IMR-90 (cell line): ENCODE data around the gene TTC21A. TPM values are rescaled to one million over a fixed set of nuclear protein-coding genes. Genes with fewer than 3 reads are reported as not detected.

Experiments
- ATAC-seq: fragments of 200-7000 bp; cut with Tn5 transposase; 2 replicates; pipeline ENCODE4 v1.9.1; 2020; ENCODE audit warnings: low read depth, mild to moderate bottlenecking, moderate library complexity
- BruUV-seq: library from RNA; stranded (reverse); fragments of 400-500 nt; replicated peaks from 2 replicates; lab custom pipeline; 2021; lab: Mats Ljungman, UMichigan
- CTCF ChIA-PET: fragments of 300-600 bp; formaldehyde crosslinking; extraction: SDS; loops from one replicate; lab custom pipeline; 2021; ENCODE audit warnings: antibody characterized with exemption; lab: Yijun Ruan, JAX
- POLR2A ChIA-PET: fragments of 300-600 bp; sonication (Branson Sonifier 250); formaldehyde crosslinking; loops from one replicate; lab custom pipeline; 2022; ENCODE audit warnings: antibody characterized with exemption; ENCODE audit not compliant: unreplicated experiment; lab: Charles Lee
- DNase-seq: peaks from one replicate; pipeline ENCODE4 v3.0.0; 2013
- H2AFZ ChIP-seq: replicated peaks from 2 replicates; pipeline ENCODE3; 2013; ENCODE audit warnings: low read length, mild to moderate bottlenecking; ENCODE audit not compliant: poor library complexity
- H2AK5ac ChIP-seq: 2 replicates; pipeline ENCODE4 v1.6.1; 2013; ENCODE audit warnings: low read depth, low read length, inconsistent platforms
- H2AK9ac ChIP-seq: replicated peaks from 2 replicates; pipeline ENCODE3; 2013; ENCODE audit warnings: mild to moderate bottlenecking, low read depth, low read length, moderate library complexity; ENCODE audit not compliant: poor library complexity
- H2BK120ac ChIP-seq: 2 replicates; pipeline ENCODE4 v1.6.1; 2013; ENCODE audit warnings: low read depth, low read length, inconsistent platforms
- H2BK15ac ChIP-seq: 3 replicates; pipeline ENCODE4 v1.6.1; 2013; ENCODE audit warnings: low read depth, low read length, inconsistent platforms
- H2BK20ac ChIP-seq: 2 replicates; pipeline ENCODE4 v1.6.1; 2013; ENCODE audit warnings: low read depth, mild to moderate bottlenecking, inconsistent platforms, low read length, moderate library complexity
- H2BK5ac ChIP-seq: 2 replicates; pipeline ENCODE4 v1.6.1; 2013; ENCODE audit warnings: mild to moderate bottlenecking, low read depth, low read length, inconsistent platforms; ENCODE audit not compliant: poor library complexity, severe bottlenecking
- H3K14ac ChIP-seq: replicated peaks from 2 replicates; pipeline ENCODE4 v1.6.1; 2013; ENCODE audit warnings: low read depth, low read length, inconsistent platforms
- H3K18ac ChIP-seq: 2 replicates; pipeline ENCODE4 v1.6.1; 2013; ENCODE audit warnings: low read depth, low read length, control low read depth
- H3K23ac ChIP-seq: 2 replicates; pipeline ENCODE4 v1.6.1; 2013; ENCODE audit warnings: low read depth, low read length, inconsistent platforms
- H3K27ac ChIP-seq: 2 replicates; pipeline ENCODE4 v1.5.1; 2013; ENCODE audit warnings: mild to moderate bottlenecking, control low read depth, low read length; ENCODE audit not compliant: insufficient read depth
- H3K27me3 ChIP-seq: 2 replicates; pipeline ENCODE4 v1.6.1; 2013; ENCODE audit warnings: low read length; ENCODE audit not compliant: control insufficient read depth, insufficient read depth
- H3K36me3 ChIP-seq: 2 replicates; pipeline ENCODE4 v1.6.1; 2013; ENCODE audit warnings: low read length, mixed read lengths; ENCODE audit not compliant: control insufficient read depth, insufficient read depth
- H3K4ac ChIP-seq: 2 replicates; pipeline ENCODE4 v1.6.1; 2013; ENCODE audit warnings: low read depth, low read length, inconsistent platforms
- H3K4me1 ChIP-seq: 2 replicates; pipeline ENCODE4 v1.6.1; 2013; ENCODE audit warnings: low read length, mixed read lengths; ENCODE audit not compliant: control insufficient read depth, insufficient read depth
- H3K4me2 ChIP-seq: 2 replicates; pipeline ENCODE4 v1.6.1; 2013; ENCODE audit warnings: low read depth, mild to moderate bottlenecking, control low read depth, low read length, moderate library complexity
- H3K4me3 ChIP-seq: 2 replicates; pipeline ENCODE4 v1.5.1; 2013; ENCODE audit warnings: low read depth, mild to moderate bottlenecking, control low read depth, low read length, moderate library complexity; ENCODE audit not compliant: insufficient read depth
- H3K56ac ChIP-seq: 2 replicates; pipeline ENCODE4 v1.6.1; 2013; ENCODE audit warnings: low read length, inconsistent platforms; ENCODE audit not compliant: insufficient read depth; ENCODE audit errors: extremely low read depth
- H3K79me1 ChIP-seq, 2 experiments: 2 replicates each; pipeline ENCODE4 v1.6.1; 2013; ENCODE audit warnings: low read length in 2 of 2, inconsistent platforms in 1 of 2, low read depth in 1 of 2
- H3K9ac ChIP-seq: 2 replicates; pipeline ENCODE4 v1.6.1; 2013; ENCODE audit warnings: low read depth, low read length, control low read depth
- H3K9me1 ChIP-seq: 2 replicates; pipeline ENCODE4 v1.6.1; 2013; ENCODE audit warnings: low read length, inconsistent platforms; ENCODE audit not compliant: insufficient read depth
- H3K9me3 ChIP-seq: 2 replicates; pipeline ENCODE4 v1.6.1; 2013; ENCODE audit warnings: low read length; ENCODE audit not compliant: control insufficient read depth, insufficient read depth
- H4K20me1 ChIP-seq: 2 replicates; pipeline ENCODE4 v1.6.1; 2013; ENCODE audit warnings: low read length, inconsistent platforms; ENCODE audit not compliant: insufficient read depth
- H4K5ac ChIP-seq: 2 replicates; pipeline ENCODE4 v1.6.1; 2013; ENCODE audit warnings: mild to moderate bottlenecking, low read depth, low read length, control low read depth
- H4K8ac ChIP-seq, 2 experiments: 2 replicates each; pipeline ENCODE4 v1.6.1; 2013; ENCODE audit warnings: low read depth in 2 of 2, low read length in 2 of 2, control low read depth in 1 of 2, inconsistent platforms in 1 of 2
- H4K91ac ChIP-seq: 2 replicates; pipeline ENCODE4 v1.6.1; 2013; ENCODE audit warnings: low read depth, low read length, inconsistent platforms; ENCODE audit not compliant: insufficient read depth
- BHLHE40 ChIP-seq: fragments of 150-350 bp; IDR thresholded peaks from 2 replicates; pipeline ENCODE4 v1.6.1; 2016; ENCODE audit warnings: mild to moderate bottlenecking, low read depth, low read length
- CEBPB ChIP-seq: IDR thresholded peaks from 2 replicates; pipeline ENCODE4 v1.6.1; 2012; ENCODE audit warnings: low read depth, low read length, improper control_type of control experiment
- FOS ChIP-seq: fragments of 150-350 bp; IDR thresholded peaks from 2 replicates; pipeline ENCODE4 v1.6.1; 2016; ENCODE audit warnings: low read depth, low read length
- MAFK ChIP-seq: IDR thresholded peaks from 2 replicates; pipeline ENCODE4 v1.6.1; 2012; ENCODE audit warnings: low read depth, low read length, improper control_type of control experiment
- MAZ ChIP-seq: IDR thresholded peaks from 2 replicates; pipeline ENCODE4 v1.6.1; 2012; ENCODE audit warnings: low read depth, mild to moderate bottlenecking, low read length, improper control_type of control experiment, moderate library complexity, borderline replicate concordance
- MXI1 ChIP-seq: IDR thresholded peaks from 2 replicates; pipeline ENCODE4 v1.6.1; 2012; ENCODE audit warnings: low read depth, mild to moderate bottlenecking, low read length, moderate library complexity, borderline replicate concordance
- NFE2L2 ChIP-seq: fragments of 150-350 bp; IDR thresholded peaks from 2 replicates; pipeline ENCODE4 v1.6.1; 2016; ENCODE audit warnings: low read depth, mild to moderate bottlenecking, low read length
- RAD21 ChIP-seq: IDR thresholded peaks from 2 replicates; pipeline ENCODE4 v1.6.1; 2012; ENCODE audit warnings: low read length, improper control_type of control experiment
- RCOR1 ChIP-seq: IDR thresholded peaks from 2 replicates; pipeline ENCODE4 v1.6.1; 2012; ENCODE audit warnings: mild to moderate bottlenecking, low read length, improper control_type of control experiment; ENCODE audit not compliant: insufficient replicate concordance
- SMC3 ChIP-seq: fragments of 150-350 bp; IDR thresholded peaks from 2 replicates; pipeline ENCODE4 v1.6.1; 2016; ENCODE audit warnings: low read depth, mild to moderate bottlenecking, antibody characterized with exemption, low read length, moderate library complexity
- WGBS, 2 experiments: methylation state at CpG; one replicate each; pipeline versions ENCODE4 v1.1.5 to v1.1.7; 2013; ENCODE audit warnings: missing lambda C conversion rate in 2 of 2; ENCODE audit not compliant: insufficient read length in 1 of 2; ENCODE audit errors: extremely low coverage in 2 of 2; 5-methylcytosine and 5-hydroxymethylcytosine counted together
- dilution Hi-C: fragments of 300-500 bp; cut with HindIII; formaldehyde crosslinking; loops from one replicate; pipeline ENCODE4 v1.14.3; 2018; ENCODE audit warnings: low sequenced_read_pairs; ENCODE audit not compliant: unreplicated experiment
- in situ Hi-C: fragments of 300-500 bp; cut with MboI; formaldehyde crosslinking; loops from 3 replicates; pipeline ENCODE4 v1.14.3; 2019; ENCODE audit warnings: low sequenced_read_pairs, inconsistent platforms, mixed read lengths
- intact Hi-C: fragments of 100-400 bp; cut with micrococcal nuclease; formaldehyde crosslinking; loops from 2 replicates; pipeline ENCODE4 v1.10.0; 2022
- polyA plus RNA-seq, 3 experiments: library from polyadenylated mRNA; depleted of rRNA; stranded (reverse); fragments of >200 nt; gene quantifications; 2 replicates each; pipeline ENCODE4 v1.2.3, GENCODE V29; 2012; ENCODE audit warnings: low replicate concordance in 1 of 3
- total RNA-seq: library from RNA; depleted of rRNA; stranded (reverse); fragments of >200 nt; gene quantifications from 2 replicates; pipeline ENCODE4 v1.2.3, GENCODE V29; 2012
- TF ChIP-seq, protein P1 (sequence below): fragments of 150-350 bp; IDR thresholded peaks from 2 replicates; pipeline ENCODE4 v1.6.1; 2017; ENCODE audit warnings: mild to moderate bottlenecking, antibody characterized with exemption, low read length, low read depth
- TF ChIP-seq, protein P2 (sequence below): fragments of 150-350 bp; IDR thresholded peaks from 2 replicates; pipeline ENCODE4 v1.6.1; 2016; ENCODE audit warnings: low read depth, mild to moderate bottlenecking, low read length, moderate library complexity, borderline replicate concordance

The TTC21A gene
- total and polyA plus RNA-seq, 2 of the 4 experiments (the other 2 are of a cell fraction) = 0.90 to 1.8 TPM

DNA sequence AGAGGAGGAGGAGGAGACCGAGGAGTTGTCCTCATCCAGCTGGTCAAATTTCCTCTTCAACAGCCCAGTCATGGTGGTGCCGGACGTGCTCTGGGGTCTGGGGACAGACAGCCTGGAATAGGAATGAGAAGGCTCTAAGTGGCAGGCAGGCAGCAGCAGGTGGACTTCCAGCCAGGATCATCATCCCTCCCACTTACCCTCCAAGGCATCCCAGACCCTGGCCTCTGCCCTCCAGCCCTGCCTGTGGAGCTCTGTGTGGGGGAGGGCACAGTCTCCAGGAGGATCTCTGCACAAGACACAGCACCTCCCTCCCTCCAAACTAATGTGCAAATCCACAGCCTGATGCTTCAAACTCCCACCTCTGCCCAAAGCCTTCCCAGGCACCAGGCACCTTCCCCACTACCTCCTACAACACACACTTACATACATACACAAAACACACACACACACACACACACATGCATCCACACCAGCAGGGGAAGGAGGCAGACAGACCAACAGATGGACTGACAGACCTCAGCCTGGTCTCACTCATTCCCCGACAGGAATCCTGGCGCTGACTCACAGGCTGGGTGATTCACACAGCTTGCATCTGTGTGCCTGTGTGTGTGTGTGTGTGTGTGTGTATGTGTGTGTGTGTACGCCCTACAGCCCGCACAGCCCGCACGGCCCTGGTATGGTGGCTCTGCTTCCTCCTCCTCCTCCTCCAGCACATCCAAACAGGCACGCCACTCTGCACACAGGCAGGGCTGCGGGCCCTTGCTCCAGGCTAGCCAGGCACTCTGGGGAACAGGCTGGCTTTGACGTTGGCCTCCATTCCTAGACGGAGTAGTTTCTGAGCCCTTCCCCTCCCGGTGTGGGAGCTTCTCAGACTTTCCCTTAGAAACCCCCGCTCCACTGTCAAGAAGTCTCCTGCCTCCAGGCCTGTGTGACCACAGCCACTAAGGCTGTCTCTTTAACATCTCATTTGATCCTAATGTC, 39.4 kb downstream of the TTC21A start:
- Histone ChIP-seq H2AFZ (peak overlapping the region; percentile 89), H3K18ac (peak overlapping the region; percentile 58), H2BK5ac (peak overlapping the region; percentile 91), H4K5ac (peak overlapping the region; percentile 28), H3K9ac (peak overlapping the region; percentile 43), H3K23ac (peak overlapping the region; percentile 98), H3K4me3 (no peak overlapping the region), H3K4me2 (peak overlapping the region; percentile 60), H3K9me1 (peaks cover 38% of the 10 kb centered on the region), H3K36me3 (peaks cover 33% of the 10 kb centered on the region), H4K20me1 (peaks cover 96% of the 10 kb centered on the region), H3K9me3 (no peaks in the 10 kb centered on the region), H3K4me1 (peaks cover 52% of the 10 kb centered on the region), H3K56ac (peak overlapping the region; percentile 68; the same call in 1 of the 2 replicates), H2AK5ac (peak overlapping the region; percentile 97), H4K91ac (peak overlapping the region; percentile 93), H3K27me3 (no peaks in the 10 kb centered on the region), H3K79me1 (peaks cover 6 to 88% of the 10 kb centered on the region in 2 experiments; a peak in 3 of 4 replicates), H2AK9ac (peak overlapping the region; percentile 74), H4K8ac (peak overlapping the region; percentile 35 to 82), H3K14ac (peak overlapping the region; percentile 72), H2BK120ac (peak overlapping the region; percentile 91), H2BK20ac (peak overlapping the region; percentile 91), H2BK15ac (peak overlapping the region; percentile 77; the same call in 2 of the 3 replicates), H3K27ac (peak overlapping the region; percentile 82), H3K4ac (peak overlapping the region; percentile 96)
- ChIA-PET CTCF (interaction anchor here (0.9 kb wide), 1 partner anchor 141 kb away, joined by 3 read pairs; no protein-coding TSS in a partner anchor), POLR2A (no interaction called here)
- DNase-seq = peak; percentile 98
- intact Hi-C loops (no loop called here), dilution Hi-C loops (no loop called here), in situ Hi-C loops (no loop called here)
- no CpG with 5 or more reads among the region's 15 CpGs for WGBS, 2 experiments
- peak; percentile 75 for ATAC-seq
- no TSS peak for BruUV-seq
- TF ChIP-seq, protein P1, sequence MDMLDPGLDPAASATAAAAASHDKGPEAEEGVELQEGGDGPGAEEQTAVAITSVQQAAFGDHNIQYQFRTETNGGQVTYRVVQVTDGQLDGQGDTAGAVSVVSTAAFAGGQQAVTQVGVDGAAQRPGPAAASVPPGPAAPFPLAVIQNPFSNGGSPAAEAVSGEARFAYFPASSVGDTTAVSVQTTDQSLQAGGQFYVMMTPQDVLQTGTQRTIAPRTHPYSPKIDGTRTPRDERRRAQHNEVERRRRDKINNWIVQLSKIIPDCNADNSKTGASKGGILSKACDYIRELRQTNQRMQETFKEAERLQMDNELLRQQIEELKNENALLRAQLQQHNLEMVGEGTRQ = no peak
- TF ChIP-seq, protein P2, sequence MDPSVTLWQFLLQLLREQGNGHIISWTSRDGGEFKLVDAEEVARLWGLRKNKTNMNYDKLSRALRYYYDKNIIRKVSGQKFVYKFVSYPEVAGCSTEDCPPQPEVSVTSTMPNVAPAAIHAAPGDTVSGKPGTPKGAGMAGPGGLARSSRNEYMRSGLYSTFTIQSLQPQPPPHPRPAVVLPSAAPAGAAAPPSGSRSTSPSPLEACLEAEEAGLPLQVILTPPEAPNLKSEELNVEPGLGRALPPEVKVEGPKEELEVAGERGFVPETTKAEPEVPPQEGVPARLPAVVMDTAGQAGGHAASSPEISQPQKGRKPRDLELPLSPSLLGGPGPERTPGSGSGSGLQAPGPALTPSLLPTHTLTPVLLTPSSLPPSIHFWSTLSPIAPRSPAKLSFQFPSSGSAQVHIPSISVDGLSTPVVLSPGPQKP = no peak
- TF ChIP-seq MAFK (no peak), MAZ (no peak; the same call in 1 of the 2 replicates), NFE2L2 (peak; percentile 54; the same call in 1 of the 2 replicates), FOS (peak; percentile 98), SMC3 (0 out of 2 replicates have a peak, but pooled peaks have one; percentile 4), MXI1 (peak; percentile 58; the same call in 1 of the 2 replicates), RCOR1 (peak; percentile 73), BHLHE40 (peak; percentile 78), RAD21 (0 out of 2 replicates have a peak, but pooled peaks have one; percentile 7), CEBPB (0 out of 2 replicates have a peak, but pooled peaks have one; percentile 17)
